Cardiac muscle cell (in vitro differentiated cells and primary cell): ENCODE results near the gene AQP12B. TPM values are rescaled to one million over a fixed set of nuclear protein-coding genes. Genes with fewer than 3 reads are reported as not detected.
"Not testable (repeated sequence)": the region's sequence is repeated elsewhere in the genome, so short reads cannot be mapped to it uniquely, and the experiment has no call there.

Source experiments
- DNase-seq, 2 donors: peaks; one replicate each; pipeline versions ENCODE4 v3.0.0 to v3.0.0-alpha.2; 2010 to 2017; ENCODE audit warnings: low read depth in 1 of 2, low spot score in 1 of 2
- H3K27ac ChIP-seq: fragments of 200-600 bp; sonication (generic); 2 replicates; pipeline ENCODE4 v1.5.1; 2016
- H3K27me3 ChIP-seq: fragments of 200-600 bp; sonication (generic); 2 replicates; pipeline ENCODE4 v1.6.0; 2016; ENCODE audit warnings: control low read depth
- H3K36me3 ChIP-seq: fragments of 200-600 bp; sonication (generic); 2 replicates; pipeline ENCODE4 v1.5.1; 2016; ENCODE audit warnings: control low read depth
- H3K4me1 ChIP-seq: fragments of 200-600 bp; sonication (generic); 2 replicates; pipeline ENCODE4 v1.8.1; 2017; ENCODE audit warnings: low read depth, mild to moderate bottlenecking, mixed run types
- H3K4me3 ChIP-seq: fragments of 200-600 bp; sonication (generic); 2 replicates; pipeline ENCODE4 v1.5.1; 2016; ENCODE audit warnings: mild to moderate bottlenecking
- H3K9me3 ChIP-seq: fragments of 200-600 bp; sonication (generic); 2 replicates; pipeline ENCODE4 v1.5.1; 2017; ENCODE audit warnings: low read depth, mild to moderate bottlenecking, control low read depth
- polyA plus RNA-seq: library from polyadenylated mRNA; unstranded; fragments of >200 nt; fragmentation: Nextera tagmentation; extraction: Ambion mirVana; gene quantifications from 2 replicates; pipeline ENCODE4 v1.2.1, GENCODE V29; 2016
- total RNA-seq: library from RNA; depleted of rRNA; stranded (reverse); fragments of >200 nt; gene quantifications from 2 replicates; pipeline ENCODE4 v1.2.3, GENCODE V29; 2016
- TF ChIP-seq, protein P1 (sequence below): IDR thresholded peaks from 2 replicates; pipeline ENCODE4 v1.5.1; 2012; ENCODE audit warnings: low read depth, mild to moderate bottlenecking, low read length

The AQP12B gene
- total and polyA plus RNA-seq, 2 experiments from 2014 or later = not detected

DNA sequence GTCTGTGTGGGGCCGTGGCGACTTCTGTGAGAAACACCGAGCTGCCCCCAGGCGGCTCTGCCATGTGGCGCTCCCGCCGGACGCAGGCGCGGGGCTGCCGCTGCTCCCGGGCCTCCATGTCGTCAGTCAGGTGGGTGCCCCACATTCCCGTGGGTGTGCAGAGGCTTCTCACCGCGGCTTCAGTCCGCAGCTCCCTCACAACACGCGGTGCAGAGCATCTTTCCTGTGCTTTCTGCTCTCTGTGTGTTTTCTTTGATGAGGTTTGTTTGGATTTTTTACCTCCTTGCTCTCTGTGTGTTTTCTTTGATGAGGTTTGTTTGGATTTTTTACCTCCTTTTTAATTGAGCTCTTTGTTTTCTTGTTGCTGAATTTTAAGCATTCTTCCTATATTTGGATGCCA, 22.0 kb upstream of the AQP12B start:
- DNase-seq = no peak
- Histone ChIP-seq H3K4me1 (no peaks in the 10 kb centered on the region), H3K4me3 (no peak overlapping the region), H3K27me3 (no peaks in the 10 kb centered on the region), H3K27ac (no peak overlapping the region), H3K36me3 (no peaks in the 10 kb centered on the region), H3K9me3 (no peaks in the 10 kb centered on the region)
- TF ChIP-seq, protein P1, sequence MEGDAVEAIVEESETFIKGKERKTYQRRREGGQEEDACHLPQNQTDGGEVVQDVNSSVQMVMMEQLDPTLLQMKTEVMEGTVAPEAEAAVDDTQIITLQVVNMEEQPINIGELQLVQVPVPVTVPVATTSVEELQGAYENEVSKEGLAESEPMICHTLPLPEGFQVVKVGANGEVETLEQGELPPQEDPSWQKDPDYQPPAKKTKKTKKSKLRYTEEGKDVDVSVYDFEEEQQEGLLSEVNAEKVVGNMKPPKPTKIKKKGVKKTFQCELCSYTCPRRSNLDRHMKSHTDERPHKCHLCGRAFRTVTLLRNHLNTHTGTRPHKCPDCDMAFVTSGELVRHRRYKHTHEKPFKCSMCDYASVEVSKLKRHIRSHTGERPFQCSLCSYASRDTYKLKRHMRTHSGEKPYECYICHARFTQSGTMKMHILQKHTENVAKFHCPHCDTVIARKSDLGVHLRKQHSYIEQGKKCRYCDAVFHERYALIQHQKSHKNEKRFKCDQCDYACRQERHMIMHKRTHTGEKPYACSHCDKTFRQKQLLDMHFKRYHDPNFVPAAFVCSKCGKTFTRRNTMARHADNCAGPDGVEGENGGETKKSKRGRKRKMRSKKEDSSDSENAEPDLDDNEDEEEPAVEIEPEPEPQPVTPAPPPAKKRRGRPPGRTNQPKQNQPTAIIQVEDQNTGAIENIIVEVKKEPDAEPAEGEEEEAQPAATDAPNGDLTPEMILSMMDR = no peak

DNA sequence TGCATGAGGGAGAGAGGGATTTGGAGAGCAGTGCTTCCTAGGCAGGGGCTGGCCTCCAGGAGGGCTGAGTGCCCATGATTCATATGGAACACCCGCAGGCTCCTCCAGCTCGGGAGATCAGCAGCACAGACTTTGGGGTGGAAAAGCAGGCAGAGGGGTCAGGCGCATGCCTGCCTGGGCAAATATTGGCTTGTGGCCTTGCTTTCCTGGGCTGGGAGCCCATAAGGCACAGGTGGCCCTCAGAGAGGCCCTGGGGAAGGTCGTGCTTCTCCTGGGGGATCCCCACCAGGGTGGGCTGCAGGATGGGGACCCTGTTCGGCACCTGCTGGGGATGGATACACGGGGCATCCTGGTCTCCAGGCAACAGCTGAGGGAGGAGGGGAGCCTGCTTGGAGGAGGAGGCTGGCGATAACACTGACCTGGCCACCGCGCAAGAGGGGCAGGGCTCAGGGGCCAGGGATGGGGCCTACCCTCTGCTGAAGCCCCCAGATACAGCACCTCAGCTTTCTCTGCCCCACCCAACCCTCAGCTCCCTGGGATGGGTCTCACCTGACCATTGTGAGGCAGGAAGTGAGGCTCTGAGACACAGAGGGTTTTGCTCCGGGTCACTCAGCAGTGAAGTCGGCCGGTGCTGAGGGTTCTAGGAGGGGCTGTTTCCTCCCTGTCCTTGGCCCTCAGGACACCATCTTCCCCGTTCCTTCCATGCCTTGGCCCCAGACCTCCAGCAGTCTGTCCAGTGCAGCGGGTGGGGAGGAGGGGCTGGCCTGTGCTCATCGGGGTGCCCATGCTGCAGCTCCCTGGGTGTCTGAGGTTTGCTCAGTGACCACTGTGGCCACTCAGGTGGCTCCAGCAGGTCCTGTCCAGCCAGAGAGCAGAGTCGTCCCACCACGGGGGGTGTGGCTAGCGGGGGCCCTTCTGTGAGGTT, 21.0 kb upstream of the AQP12B start:
- no peak for DNase-seq
- no peaks in the 10 kb centered on the region for H3K4me1 ChIP-seq
- no peaks in the 10 kb centered on the region for H3K36me3 ChIP-seq
- no peak overlapping the region for H3K4me3 ChIP-seq
- no peak overlapping the region for H3K27ac ChIP-seq
- TF ChIP-seq, protein P1 = no peak
- H3K9me3 ChIP-seq = no peaks in the 10 kb centered on the region
- no peaks in the 10 kb centered on the region for H3K27me3 ChIP-seq

DNA sequence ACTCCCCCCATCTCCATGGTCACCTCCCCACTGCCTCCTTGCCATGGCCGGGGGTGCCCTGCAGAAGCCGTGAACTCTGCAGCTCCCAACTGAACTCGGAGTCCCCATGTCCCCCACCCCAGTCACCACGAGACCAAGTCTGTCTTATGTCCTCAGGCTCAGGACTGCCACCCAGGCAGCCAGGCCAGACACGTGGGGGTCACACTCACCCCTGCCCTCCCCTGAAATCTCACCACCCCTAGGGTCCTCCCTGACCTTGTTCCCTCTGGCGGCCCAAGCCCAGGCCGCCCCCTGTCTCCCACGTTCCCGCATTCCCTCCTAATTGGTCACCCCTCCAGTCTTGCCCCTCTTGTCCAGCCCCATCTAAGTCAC, 19.9 kb upstream of the AQP12B start:
- Histone ChIP-seq H3K36me3 (no peaks in the 10 kb centered on the region), H3K4me1 (no peaks in the 10 kb centered on the region), H3K27me3 (no peaks in the 10 kb centered on the region), H3K27ac (no peak overlapping the region), H3K9me3 (no peaks in the 10 kb centered on the region), H3K4me3 (no peak overlapping the region)
- no peak for DNase-seq
- TF ChIP-seq, protein P1 = no peak

DNA sequence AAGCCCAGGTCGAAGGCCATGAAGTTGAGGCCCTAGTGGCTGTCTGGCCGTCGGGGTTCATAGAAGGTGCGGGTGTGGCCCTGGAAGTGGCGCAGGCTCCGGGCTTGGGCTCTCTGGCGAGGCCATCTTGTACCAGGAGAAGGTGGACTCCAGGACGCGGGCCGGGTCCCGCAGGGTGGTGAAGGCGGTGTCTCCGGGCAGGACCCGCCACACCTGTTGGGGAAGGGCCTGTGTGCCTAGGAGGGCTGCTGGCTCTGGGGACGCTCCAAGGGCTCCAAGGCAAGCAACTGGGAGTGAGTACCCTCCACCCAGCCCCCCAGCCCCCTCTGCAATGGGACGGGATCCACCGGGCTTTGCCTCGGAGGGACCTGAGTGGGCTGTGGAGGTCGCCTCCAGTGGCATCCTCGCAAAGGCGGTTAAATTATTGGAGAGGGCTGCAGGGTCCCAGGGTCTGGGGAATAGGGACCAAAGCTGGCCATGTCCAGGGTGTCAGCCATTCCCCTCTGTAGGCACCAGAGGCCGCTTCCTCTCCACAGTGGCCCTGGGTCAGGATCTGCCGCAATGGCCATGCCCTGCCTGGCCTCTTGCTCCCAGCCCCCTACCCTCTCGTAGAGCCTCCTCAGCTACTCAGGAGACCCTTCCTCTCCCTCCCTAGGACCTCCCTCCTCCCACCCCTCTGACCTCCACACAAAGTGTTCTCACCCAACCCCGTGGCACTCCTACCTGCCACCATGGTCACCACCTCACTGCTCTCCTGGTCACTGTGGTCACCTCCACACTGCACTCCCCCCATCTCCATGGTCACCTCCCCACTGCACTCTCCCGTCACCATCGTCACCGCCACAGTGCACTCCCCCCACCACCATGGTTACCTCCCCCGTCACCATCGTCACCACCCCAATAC, 19.3 kb upstream of the AQP12B start:
- Histone ChIP-seq H3K4me3 (no peak overlapping the region), H3K27ac (no peak overlapping the region), H3K36me3 (no peaks in the 10 kb centered on the region), H3K9me3 (no peaks in the 10 kb centered on the region), H3K27me3 (no peaks in the 10 kb centered on the region), H3K4me1 (no peaks in the 10 kb centered on the region)
- no peak for DNase-seq
- TF ChIP-seq, protein P1 = no peak

DNA sequence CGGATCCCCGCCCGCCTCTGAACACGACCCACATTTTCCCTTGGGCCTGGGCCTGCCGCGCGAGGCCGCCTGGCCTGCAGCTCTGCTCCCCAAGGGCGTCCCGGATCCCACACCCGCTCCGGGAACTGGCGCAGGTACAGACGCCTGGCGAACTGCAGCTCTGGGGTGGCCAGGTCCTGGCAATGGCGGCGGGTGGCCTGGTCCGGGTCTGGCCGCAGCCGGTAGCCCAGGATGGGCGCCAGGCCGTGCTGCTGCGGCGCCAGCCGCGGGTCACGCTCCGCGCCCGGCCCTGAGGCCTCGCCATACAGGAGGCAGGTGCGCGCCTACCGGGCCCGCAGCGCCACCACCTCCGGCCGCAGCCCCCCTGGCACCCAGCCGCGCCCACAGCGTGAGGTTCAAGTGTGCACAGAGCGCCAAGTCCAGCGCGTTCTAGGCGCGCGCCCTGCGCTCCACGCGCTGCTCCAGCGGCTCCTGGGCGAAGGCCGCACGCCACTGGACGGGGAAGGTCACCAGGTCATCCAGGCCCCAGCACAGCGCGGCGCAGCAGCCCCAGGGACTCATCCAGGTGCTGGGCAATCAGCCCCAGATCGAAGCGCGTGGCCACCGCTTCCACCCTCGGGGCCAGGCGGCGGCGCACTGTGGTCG, 18.5 kb upstream of the AQP12B start:
- no peak for DNase-seq
- TF ChIP-seq, protein P1 = no peak

DNA sequence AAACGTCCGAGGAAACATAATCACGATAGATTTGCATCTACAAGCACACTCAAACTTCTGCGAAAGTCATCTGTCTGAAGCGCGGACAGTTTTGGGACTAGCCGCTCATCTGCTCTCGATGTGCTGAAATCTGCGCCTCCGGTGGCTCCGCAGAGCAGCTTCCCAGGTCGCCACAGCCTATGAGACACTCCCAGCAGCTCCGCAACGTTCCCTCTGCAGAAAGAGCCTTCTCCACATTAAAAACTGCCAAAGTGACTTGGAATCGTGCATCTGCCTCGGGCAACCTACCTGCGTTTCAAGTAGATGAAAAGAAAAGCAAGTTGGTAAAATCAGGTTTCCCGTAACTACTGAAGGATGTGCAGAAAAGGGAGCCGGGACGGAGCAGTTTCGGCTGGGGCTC, 17.9 kb upstream of the AQP12B start:
- H3K4me1 ChIP-seq, H3K9me3 ChIP-seq, H3K4me3 ChIP-seq, DNase-seq, H3K27ac ChIP-seq, H3K36me3 ChIP-seq, H3K27me3 ChIP-seq: not testable (repeated sequence)

More for the DNA sequence above, 18.5 kb upstream of the AQP12B start:
- Histone ChIP-seq H3K36me3 (no peaks in the 10 kb centered on the region), H3K4me1 (no peaks in the 10 kb centered on the region), H3K27me3 (no peaks in the 10 kb centered on the region), H3K9me3 (no peaks in the 10 kb centered on the region), H3K27ac (no peak overlapping the region), H3K4me3 (no peak overlapping the region)

DNA sequence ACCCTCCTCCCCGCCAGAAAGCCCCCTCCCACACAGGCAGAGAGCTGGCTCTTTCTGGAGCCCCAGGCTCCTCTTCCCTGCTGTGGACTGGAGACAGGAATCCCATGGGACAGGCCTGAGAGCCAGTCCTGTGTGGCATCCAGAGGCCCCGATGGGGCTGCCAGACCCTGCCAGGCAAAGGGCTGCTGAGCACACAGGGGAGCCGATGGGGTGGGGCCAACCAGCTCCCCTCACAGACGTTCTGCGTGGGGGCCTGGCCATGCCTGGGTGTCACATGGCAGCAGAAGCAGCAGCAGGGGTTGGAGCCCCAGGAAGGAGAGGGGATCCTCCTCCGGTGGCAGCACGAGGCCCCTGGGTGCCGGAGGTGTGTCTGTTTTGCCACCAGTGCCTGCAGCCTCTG, 17.1 kb upstream of the AQP12B start:
- DNase-seq, H3K9me3 ChIP-seq, H3K27ac ChIP-seq, H3K4me1 ChIP-seq, H3K4me3 ChIP-seq, H3K27me3 ChIP-seq, H3K36me3 ChIP-seq: not testable (repeated sequence)
